Measurements from ENCODE around the gene RAB20.
"Not testable (repeated sequence)": the region's sequence is repeated elsewhere in the genome, so short reads cannot be mapped to it uniquely, and the experiment has no call there.

Gene RAB20

GRCh38 chr13:110575322-110576069 lies 14.0 kb upstream of the RAB20 start:
- DNase-seq (ENCODE audit: low read depth) = no peak
- TF ChIP-seq CTCF (conservative IDR thresholded peaks at IDR 0.05; ENCODE audit: low read depth, low read length) = no peak
- H3K4me3 ChIP-seq (ENCODE audit: low read length) = no peak overlapping the region

- no peak for DNase-seq (ENCODE audit: low read depth)
- no peak overlapping the region for H3K4me3 ChIP-seq (ENCODE audit: low read length)
- no peak for TF ChIP-seq CTCF (conservative IDR thresholded peaks at IDR 0.05; ENCODE audit: low read depth, low read length)
Observed at GRCh38 chr13:110574161-110574560, 12.6 kb upstream of the RAB20 start.

- no peak for DNase-seq (ENCODE audit: low read depth)
Observed at GRCh38 chr13:110572778-110573118, 11.2 kb upstream of the RAB20 start.

GRCh38 chr13:110571896-110572777 lies 10.6 kb upstream of the RAB20 start:
- no peak overlapping the region for H3K4me3 ChIP-seq (ENCODE audit: low read length)
- no peak for DNase-seq (ENCODE audit: low read depth)
- no peak for TF ChIP-seq CTCF (conservative IDR thresholded peaks at IDR 0.05; ENCODE audit: low read depth, low read length)

More at GRCh38 chr13:110572778-110573118, 11.2 kb upstream of the RAB20 start:
- no peak overlapping the region for H3K4me3 ChIP-seq (ENCODE audit: low read length)
- TF ChIP-seq CTCF (conservative IDR thresholded peaks at IDR 0.05; ENCODE audit: low read depth, low read length) = no peak

GRCh38 chr13:110570886-110571285 lies 9.4 kb upstream of the RAB20 start:
- no peak for TF ChIP-seq CTCF (conservative IDR thresholded peaks at IDR 0.05; ENCODE audit: low read depth, low read length)
- no peak overlapping the region for H3K4me3 ChIP-seq (ENCODE audit: low read length)
- no peak for DNase-seq (ENCODE audit: low read depth)

- not testable (repeated sequence) for DNase-seq (ENCODE audit: low read depth); H3K4me3 ChIP-seq (ENCODE audit: low read length)
Observed at GRCh38 chr13:110569962-110570361, 8.4 kb upstream of the RAB20 start.

GRCh38 chr13:110568612-110569011 lies 7.1 kb upstream of the RAB20 start:
- DNase-seq (ENCODE audit: low read depth) = no peak
- H3K4me3 ChIP-seq (ENCODE audit: low read length) = no peak overlapping the region
- no peak for TF ChIP-seq CTCF (conservative IDR thresholded peaks at IDR 0.05; ENCODE audit: low read depth, low read length)
